Astrocyte (in vitro differentiated cells and primary cell): ENCODE measurements around the gene VASP. TPM values are rescaled to one million over a fixed set of nuclear protein-coding genes. Genes with fewer than 3 reads are reported as not detected.

ENCODE experiments used
- DNase-seq: peaks from one replicate; pipeline ENCODE4 v3.0.0-alpha.2; 2010; ENCODE audit warnings: low read depth
- FAIRE-seq: peaks from 2 replicates; lab custom pipeline; 2011; peaks lifted over from hg19 to GRCh38; lab: Jason Lieb, UNC
- H2AFZ ChIP-seq: 2 replicates; pipeline ENCODE4 v1.6.0; 2012; ENCODE audit warnings: low read depth, low read length, inconsistent platforms
- H3K27ac ChIP-seq: 2 replicates; pipeline ENCODE4 v1.5.1; 2011; ENCODE audit warnings: low read depth, low read length, inconsistent platforms
- H3K27me3 ChIP-seq: 2 replicates; pipeline ENCODE4 v1.6.0; 2011; ENCODE audit warnings: low read length, inconsistent platforms; ENCODE audit not compliant: insufficient read depth
- H3K36me3 ChIP-seq: 2 replicates; pipeline ENCODE4 v1.5.1; 2011; ENCODE audit warnings: low read length, inconsistent platforms; ENCODE audit not compliant: insufficient read depth
- H3K4me1 ChIP-seq: 2 replicates; pipeline ENCODE4 v1.5.1; 2011; ENCODE audit warnings: low read length, inconsistent platforms; ENCODE audit not compliant: insufficient read depth
- H3K4me2 ChIP-seq: 2 replicates; pipeline ENCODE4 v1.6.0; 2012; ENCODE audit warnings: low read length, inconsistent platforms
- H3K4me3 ChIP-seq: 2 replicates; pipeline ENCODE4 v1.5.1; 2011; ENCODE audit warnings: low read depth, mild to moderate bottlenecking, low read length, inconsistent platforms; ENCODE audit not compliant: insufficient read depth
- H3K79me2 ChIP-seq: 2 replicates; pipeline ENCODE4 v1.6.0; 2012; ENCODE audit warnings: mild to moderate bottlenecking, low read length, inconsistent platforms; ENCODE audit not compliant: insufficient read depth
- H3K9ac ChIP-seq: 2 replicates; pipeline ENCODE4 v1.6.0; 2012; ENCODE audit warnings: mild to moderate bottlenecking, low read length, inconsistent platforms
- H3K9me3 ChIP-seq: 2 replicates; pipeline ENCODE4 v1.5.1; 2012; ENCODE audit warnings: low read depth, mild to moderate bottlenecking, low read length, inconsistent platforms; ENCODE audit not compliant: insufficient read depth
- H4K20me1 ChIP-seq: 2 replicates; pipeline ENCODE4 v1.6.0; 2012; ENCODE audit warnings: low read length, inconsistent platforms; ENCODE audit not compliant: insufficient read depth
- H3K27ac Mint-ChIP-seq: one replicate; pipeline ENCODE4 v1.8.0; 2021; ENCODE audit warnings: mild to moderate bottlenecking, mixed read lengths; ENCODE audit not compliant: unreplicated experiment
- H3K27me3 Mint-ChIP-seq: one replicate; pipeline ENCODE4 v1.8.0; 2021; ENCODE audit warnings: low read depth, mixed read lengths; ENCODE audit not compliant: unreplicated experiment
- H3K36me3 Mint-ChIP-seq: one replicate; pipeline ENCODE4 v1.8.0; 2021; ENCODE audit warnings: low read depth, mixed read lengths; ENCODE audit not compliant: unreplicated experiment
- H3K4me1 Mint-ChIP-seq: one replicate; pipeline ENCODE4 v1.8.0; 2021; ENCODE audit warnings: low read depth, mixed read lengths; ENCODE audit not compliant: unreplicated experiment
- H3K4me3 Mint-ChIP-seq: one replicate; pipeline ENCODE4 v1.8.0; 2021; ENCODE audit warnings: mild to moderate bottlenecking, moderate library complexity, mixed read lengths; ENCODE audit not compliant: unreplicated experiment
- H3K9me3 Mint-ChIP-seq: one replicate; pipeline ENCODE4 v1.8.0; 2021; ENCODE audit warnings: mild to moderate bottlenecking, mixed read lengths; ENCODE audit not compliant: unreplicated experiment
- EZH2 ChIP-seq: IDR thresholded peaks from 2 replicates; pipeline ENCODE4 v1.6.1; 2012; ENCODE audit warnings: mild to moderate bottlenecking, low read length, inconsistent platforms; ENCODE audit not compliant: insufficient read depth
- total RNA-seq: library from RNA; stranded (reverse); gene quantifications from 2 replicates; pipeline ENCODE4 v1.2.1, GENCODE V29; 2021
- TF ChIP-seq, protein P1 (sequence below): IDR thresholded peaks from 2 replicates; pipeline ENCODE4 v1.5.1; 2011; ENCODE audit warnings: low read depth, mild to moderate bottlenecking, inconsistent platforms, low read length, moderate library complexity; ENCODE audit not compliant: insufficient read depth

VASP gene
- total RNA-seq, 1 donor from 2014 or later: 222 TPM

DNA sequence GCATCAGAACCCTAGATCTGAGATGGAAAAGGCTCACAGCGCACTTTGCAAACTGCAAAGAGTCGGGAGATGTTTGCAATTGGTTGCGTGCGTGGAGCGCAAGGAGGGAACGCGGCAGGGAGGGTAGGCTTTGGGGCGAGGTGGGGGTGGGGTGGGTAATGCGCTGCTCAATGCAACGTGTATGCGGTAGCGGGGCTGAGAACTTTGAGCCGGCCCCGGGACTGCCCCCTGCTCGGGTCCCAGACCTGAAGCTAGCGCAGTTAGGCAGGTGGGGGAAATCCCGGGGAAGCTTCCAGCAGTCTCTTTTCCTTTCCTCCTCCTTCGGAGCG lies 38.5 kb upstream of the VASP start:
- Histone ChIP-seq H2AFZ (no peak overlapping the region), H3K36me3 (no peaks in the 10 kb centered on the region), H3K9ac (peak overlapping the region; percentile 96), H4K20me1 (peaks cover 26% of the 10 kb centered on the region), H3K27ac (peak overlapping the region; percentile 93), H3K4me3 (peak overlapping the region; percentile 76), H3K4me2 (peak overlapping the region; percentile 97), H3K4me1 (peaks cover 30% of the 10 kb centered on the region), H3K79me2 (no peaks in the 10 kb centered on the region), H3K27me3 (no peaks in the 10 kb centered on the region), H3K9me3 (no peaks in the 10 kb centered on the region)
- Mint-ChIP-seq H3K4me1 (peaks cover 10% of the 10 kb centered on the region), H3K4me3 (peak overlapping the region; percentile 88), H3K36me3 (peaks cover 3% of the 10 kb centered on the region), H3K9me3 (no peaks in the 10 kb centered on the region), H3K27ac (peak overlapping the region; percentile 97), H3K27me3 (no peaks in the 10 kb centered on the region)
- DNase-seq: no peak
- no peak for FAIRE-seq
- TF ChIP-seq EZH2: no peak
- TF ChIP-seq, protein P1, sequence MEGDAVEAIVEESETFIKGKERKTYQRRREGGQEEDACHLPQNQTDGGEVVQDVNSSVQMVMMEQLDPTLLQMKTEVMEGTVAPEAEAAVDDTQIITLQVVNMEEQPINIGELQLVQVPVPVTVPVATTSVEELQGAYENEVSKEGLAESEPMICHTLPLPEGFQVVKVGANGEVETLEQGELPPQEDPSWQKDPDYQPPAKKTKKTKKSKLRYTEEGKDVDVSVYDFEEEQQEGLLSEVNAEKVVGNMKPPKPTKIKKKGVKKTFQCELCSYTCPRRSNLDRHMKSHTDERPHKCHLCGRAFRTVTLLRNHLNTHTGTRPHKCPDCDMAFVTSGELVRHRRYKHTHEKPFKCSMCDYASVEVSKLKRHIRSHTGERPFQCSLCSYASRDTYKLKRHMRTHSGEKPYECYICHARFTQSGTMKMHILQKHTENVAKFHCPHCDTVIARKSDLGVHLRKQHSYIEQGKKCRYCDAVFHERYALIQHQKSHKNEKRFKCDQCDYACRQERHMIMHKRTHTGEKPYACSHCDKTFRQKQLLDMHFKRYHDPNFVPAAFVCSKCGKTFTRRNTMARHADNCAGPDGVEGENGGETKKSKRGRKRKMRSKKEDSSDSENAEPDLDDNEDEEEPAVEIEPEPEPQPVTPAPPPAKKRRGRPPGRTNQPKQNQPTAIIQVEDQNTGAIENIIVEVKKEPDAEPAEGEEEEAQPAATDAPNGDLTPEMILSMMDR: no peak

DNA sequence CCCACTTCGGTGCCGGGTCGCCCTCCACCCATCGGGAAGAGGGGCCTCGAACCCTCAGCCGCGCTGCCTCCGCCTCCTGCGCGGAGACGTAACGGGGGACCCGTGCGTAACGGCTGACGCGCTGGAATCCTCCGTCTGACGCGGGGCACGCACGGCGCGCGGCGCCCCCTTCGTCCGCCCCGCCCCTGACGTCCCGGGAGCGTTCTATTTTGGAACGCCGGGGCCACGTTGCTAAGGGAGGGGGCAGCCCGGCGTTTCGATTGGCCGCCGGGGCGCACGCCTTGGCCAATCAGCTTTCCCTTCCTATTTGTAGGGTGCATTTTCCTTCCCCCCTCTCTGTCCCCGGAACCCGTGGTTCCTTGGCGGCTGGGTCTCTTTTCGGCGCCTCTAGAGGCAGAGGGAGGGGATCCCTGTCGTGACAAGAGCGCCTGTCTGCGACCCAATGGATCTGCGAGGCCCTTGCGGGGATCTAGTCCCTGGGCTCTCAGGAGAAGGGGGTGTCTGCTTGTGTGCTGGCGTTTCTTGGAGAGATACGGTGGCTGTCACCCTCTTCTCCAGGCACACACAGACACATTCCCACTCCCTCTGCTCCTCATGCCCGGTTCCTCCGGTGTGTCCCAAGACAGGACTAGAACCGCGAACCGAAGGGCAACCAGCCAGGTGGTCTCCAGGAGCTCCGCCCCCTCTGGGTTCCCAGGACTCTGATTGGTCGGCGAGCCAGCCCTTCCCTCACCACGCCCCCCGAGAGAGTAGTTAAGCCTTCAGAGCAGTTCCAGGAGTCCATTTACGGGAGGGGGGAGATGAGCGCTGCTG lies 37.9 kb upstream of the VASP start:
- H3K4me3 ChIP-seq: peak overlapping the region; percentile 76
- FAIRE-seq: peak; percentile 77
- peaks cover 10% of the 10 kb centered on the region for H3K4me1 Mint-ChIP-seq
- DNase-seq: peak; percentile 81
- peak overlapping the region; percentile 88 for H3K4me3 Mint-ChIP-seq
- H3K27me3 ChIP-seq: no peaks in the 10 kb centered on the region
- peak overlapping the region; percentile 96 for H3K9ac ChIP-seq
- peaks cover 26% of the 10 kb centered on the region for H4K20me1 ChIP-seq
- no peak for TF ChIP-seq EZH2
- TF ChIP-seq, protein P1: no peak
- H3K9me3 Mint-ChIP-seq: no peaks in the 10 kb centered on the region
- no peak overlapping the region for H2AFZ ChIP-seq
- H3K4me2 ChIP-seq: peak overlapping the region; percentile 97
- peaks cover 3% of the 10 kb centered on the region for H3K36me3 Mint-ChIP-seq
- H3K27ac Mint-ChIP-seq: peak overlapping the region; percentile 97
- no peaks in the 10 kb centered on the region for H3K9me3 ChIP-seq
- peak overlapping the region; percentile 93 for H3K27ac ChIP-seq
- H3K27me3 Mint-ChIP-seq: no peaks in the 10 kb centered on the region
- H3K36me3 ChIP-seq: no peaks in the 10 kb centered on the region
- no peaks in the 10 kb centered on the region for H3K79me2 ChIP-seq
- peaks cover 30% of the 10 kb centered on the region for H3K4me1 ChIP-seq
